Stimulated activated naive CD8-positive, alpha-beta T cell treated with anti-CD3 and anti-CD28 coated beads, Interleukin-15, Interleukin-2, amounts not matched to agents 100 ng/mL and 50 ng/mL, for 24 hours (primary cell): ENCODE results near the gene CCDC12.

Experiments used
- H3K27ac Mint-ChIP-seq: one replicate; pipeline ENCODE4 v1.8.0; 2021; ENCODE audit warnings: mild to moderate bottlenecking, mixed read lengths
- H3K27me3 Mint-ChIP-seq: one replicate; pipeline ENCODE4 v1.8.0; 2021; ENCODE audit warnings: mixed read lengths
- H3K36me3 Mint-ChIP-seq: one replicate; pipeline ENCODE4 v1.8.0; 2021; ENCODE audit warnings: low read depth, mixed read lengths
- H3K4me1 Mint-ChIP-seq: one replicate; pipeline ENCODE4 v1.8.0; 2021; ENCODE audit warnings: low read depth, mixed read lengths
- H3K4me3 Mint-ChIP-seq: one replicate; pipeline ENCODE4 v1.8.0; 2021; ENCODE audit warnings: mild to moderate bottlenecking, mixed read lengths
- H3K9me3 Mint-ChIP-seq: one replicate; pipeline ENCODE4 v1.8.0; 2021; ENCODE audit warnings: mixed read lengths

CCDC12 gene

DNA sequence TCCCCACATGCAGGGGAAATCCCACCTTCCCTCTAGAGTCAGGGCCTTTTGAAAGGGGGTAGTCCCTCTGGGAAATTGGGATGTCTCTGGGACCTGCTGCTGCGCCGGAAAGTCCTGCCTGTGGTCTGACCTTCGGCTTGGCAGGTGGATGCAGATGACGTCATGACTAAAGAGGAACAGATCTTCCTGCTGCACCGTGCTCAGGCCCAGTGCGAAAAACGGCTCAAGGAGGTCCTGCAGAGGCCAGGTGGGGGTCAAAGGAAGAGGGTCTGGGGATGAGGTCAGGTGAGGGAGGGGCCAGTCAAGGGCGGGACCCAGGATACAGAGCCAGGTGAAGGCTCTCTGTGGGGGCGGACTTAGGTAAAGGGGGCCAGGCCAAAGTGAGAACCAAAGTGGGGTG, 82.8 kb downstream of the CCDC12 start:
- Mint-ChIP-seq H3K36me3 (no peaks in the 10 kb centered on the region), H3K9me3 (no peaks in the 10 kb centered on the region), H3K4me3 (peak overlapping the region; percentile 5), H3K27me3 (peaks cover 33% of the 10 kb centered on the region), H3K27ac (no peak overlapping the region), H3K4me1 (no peaks in the 10 kb centered on the region)

DNA sequence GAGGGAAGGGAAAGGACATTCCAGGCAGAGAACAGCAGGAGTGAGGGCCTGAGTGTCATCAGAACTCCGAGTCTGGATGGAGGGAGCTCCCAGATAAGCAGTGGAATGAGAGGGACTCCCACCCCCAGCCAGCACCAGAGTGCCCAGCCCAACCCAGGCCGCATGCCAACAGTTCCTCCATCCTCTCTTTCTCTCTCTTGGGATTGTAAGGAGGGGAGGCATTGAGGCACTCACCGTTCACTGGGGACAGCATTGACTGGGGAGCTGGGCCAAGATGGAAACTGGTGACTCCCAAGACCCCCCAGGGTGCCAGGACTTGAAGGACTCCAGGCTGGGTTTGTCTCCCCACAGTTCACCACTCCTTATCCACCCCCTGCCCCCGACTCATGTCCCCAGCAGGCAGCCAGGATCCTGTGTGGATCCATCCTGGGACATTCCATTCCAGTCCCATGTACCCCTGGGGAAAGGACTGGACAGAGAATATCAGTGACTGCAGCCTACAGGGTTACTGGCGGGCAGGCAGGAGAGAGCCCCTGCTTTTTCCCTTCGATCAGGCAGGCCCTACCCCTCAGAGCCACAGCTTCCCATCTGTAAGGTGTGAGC, 83.3 kb downstream of the CCDC12 start:
- Mint-ChIP-seq H3K36me3 (no peaks in the 10 kb centered on the region), H3K9me3 (no peaks in the 10 kb centered on the region), H3K27me3 (peaks cover 33% of the 10 kb centered on the region)

DNA sequence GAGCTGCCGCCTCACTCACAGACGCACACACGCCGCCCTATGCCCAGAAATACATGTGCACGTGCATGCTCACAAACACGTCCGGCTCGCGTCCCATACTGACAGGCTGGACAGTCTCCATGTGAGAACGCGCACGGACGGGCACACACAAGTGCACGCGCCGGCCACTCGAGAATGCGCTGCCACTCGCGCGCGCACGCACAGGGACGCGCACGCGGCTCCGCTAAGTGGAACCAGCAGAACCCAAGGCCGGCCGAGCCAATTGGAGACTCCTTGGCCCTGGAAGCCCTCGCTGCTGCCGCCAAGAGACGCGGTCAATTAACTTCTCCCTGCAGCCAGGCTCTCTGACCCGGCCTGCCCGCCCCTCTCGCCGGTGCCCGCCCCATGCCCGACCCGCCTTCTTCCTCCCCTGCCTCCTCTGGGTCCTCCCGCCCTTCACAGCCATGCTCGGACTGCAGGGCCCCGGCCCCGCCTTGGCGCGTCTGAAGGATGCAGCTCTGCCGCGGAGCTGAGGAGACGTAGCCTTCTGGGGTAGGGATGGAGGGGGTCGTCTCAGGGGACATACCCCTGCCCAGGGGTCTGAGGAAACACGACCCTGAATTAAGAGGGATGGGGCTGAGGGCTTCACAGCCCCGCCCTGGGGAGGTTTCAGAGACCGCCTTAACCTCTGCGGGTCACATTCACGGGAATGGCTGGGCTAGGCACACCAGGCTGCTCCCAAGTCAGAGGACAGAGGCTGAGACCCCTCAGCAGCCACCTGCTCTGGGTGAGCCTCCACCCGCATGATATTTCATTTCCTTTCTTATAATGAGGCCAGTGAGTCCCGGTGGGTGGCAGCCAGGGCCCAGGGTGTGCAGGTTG, 84.0 kb downstream of the CCDC12 start:
- Mint-ChIP-seq H3K4me1 (no peaks in the 10 kb centered on the region), H3K9me3 (no peaks in the 10 kb centered on the region), H3K27ac (no peak overlapping the region), H3K27me3 (peaks cover 40% of the 10 kb centered on the region), H3K36me3 (no peaks in the 10 kb centered on the region), H3K4me3 (peak overlapping the region; percentile 45)

More for the DNA sequence above, 83.3 kb downstream of the CCDC12 start:
- no peak overlapping the region for H3K27ac Mint-ChIP-seq
- no peak overlapping the region for H3K4me3 Mint-ChIP-seq
- no peaks in the 10 kb centered on the region for H3K4me1 Mint-ChIP-seq

DNA sequence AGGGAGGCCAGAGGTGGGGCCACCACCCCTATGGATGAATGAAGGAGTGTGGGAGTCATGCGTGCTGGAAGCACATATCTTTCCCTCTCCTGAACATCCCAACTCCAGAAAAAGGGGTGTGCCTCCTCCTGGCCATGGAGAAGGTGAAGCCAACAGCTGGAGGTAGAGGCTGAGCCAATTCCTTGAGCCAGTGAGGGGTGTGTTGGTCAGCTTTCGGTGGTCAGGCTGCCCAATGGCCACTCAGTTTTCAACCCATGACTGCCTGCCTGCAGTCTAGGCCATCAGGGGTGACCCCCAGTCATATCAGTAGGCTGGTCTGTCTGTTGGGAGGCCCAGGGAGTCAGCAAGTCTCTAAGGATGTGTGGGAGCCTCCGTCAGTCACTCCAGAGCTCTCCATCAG, 85.4 kb downstream of the CCDC12 start:
- no peak overlapping the region for H3K27ac Mint-ChIP-seq
- H3K36me3 Mint-ChIP-seq, result no peaks in the 10 kb centered on the region
- no peaks in the 10 kb centered on the region for H3K9me3 Mint-ChIP-seq
- H3K27me3 Mint-ChIP-seq, result peaks cover 41% of the 10 kb centered on the region
- no peaks in the 10 kb centered on the region for H3K4me1 Mint-ChIP-seq
- H3K4me3 Mint-ChIP-seq, result no peak overlapping the region

DNA sequence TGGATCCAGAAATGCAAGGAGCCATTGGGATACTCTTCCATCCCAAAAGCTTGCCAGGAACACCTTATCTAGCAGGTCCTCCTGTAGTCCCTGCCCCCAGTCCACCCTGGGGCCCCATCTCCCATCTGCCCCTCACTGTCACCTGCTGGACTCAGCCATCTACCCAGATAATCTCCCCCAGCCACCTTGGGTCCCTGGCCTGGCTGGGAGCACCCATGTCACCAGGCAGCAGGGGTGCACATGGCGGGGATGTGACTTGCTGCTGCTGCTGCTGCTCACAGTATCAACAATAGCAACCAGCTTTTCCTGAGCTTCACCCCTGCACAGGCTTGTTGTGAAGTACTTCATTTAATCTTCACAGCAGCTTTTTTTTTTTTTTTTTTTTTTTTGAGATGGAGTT, 86.4 kb downstream of the CCDC12 start:
- peaks cover 44% of the 10 kb centered on the region for H3K27me3 Mint-ChIP-seq
- H3K9me3 Mint-ChIP-seq, result no peaks in the 10 kb centered on the region
- no peak overlapping the region for H3K4me3 Mint-ChIP-seq
- H3K27ac Mint-ChIP-seq, result no peak overlapping the region
- H3K36me3 Mint-ChIP-seq, result no peaks in the 10 kb centered on the region
- H3K4me1 Mint-ChIP-seq, result no peaks in the 10 kb centered on the region

DNA sequence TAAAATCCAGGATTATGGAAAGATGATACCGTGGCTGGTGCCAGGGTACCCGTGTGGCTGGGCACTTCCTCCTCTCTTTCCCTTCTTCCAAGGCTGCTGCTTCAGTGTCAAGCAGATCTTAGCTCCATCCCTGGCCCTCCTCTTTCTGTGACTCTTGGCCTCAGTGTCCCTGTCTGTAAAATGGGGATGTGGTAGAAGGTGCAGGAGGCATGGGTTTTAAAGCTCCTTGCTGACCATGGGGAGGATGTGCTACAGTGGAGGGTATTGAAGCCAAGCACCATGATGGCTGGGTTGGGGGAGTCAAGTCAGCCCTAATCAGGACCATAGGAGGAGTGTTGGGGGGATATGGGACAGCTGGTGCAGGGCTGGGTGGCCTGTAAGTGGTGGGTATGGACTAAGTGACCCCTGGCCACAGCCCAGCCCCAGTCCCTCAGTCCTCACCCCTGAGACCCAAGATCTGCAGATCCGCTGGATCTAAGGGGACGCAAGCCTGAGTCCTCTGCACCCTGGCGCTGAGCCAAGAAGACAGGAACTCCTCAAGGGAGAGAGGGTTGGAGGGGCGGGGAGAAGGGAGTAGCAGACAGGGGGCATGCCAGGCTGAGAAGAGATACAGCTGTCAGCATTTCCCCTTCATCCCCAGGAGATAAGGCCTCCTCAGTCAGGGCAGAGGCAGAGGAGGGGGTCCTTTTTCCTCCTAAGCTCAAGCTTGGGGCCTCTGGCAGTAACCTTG, 87.0 kb downstream of the CCDC12 start:
- Mint-ChIP-seq H3K27ac (no peak overlapping the region), H3K4me1 (no peaks in the 10 kb centered on the region), H3K36me3 (no peaks in the 10 kb centered on the region), H3K27me3 (peaks cover 50% of the 10 kb centered on the region), H3K9me3 (no peaks in the 10 kb centered on the region), H3K4me3 (no peak overlapping the region)

DNA sequence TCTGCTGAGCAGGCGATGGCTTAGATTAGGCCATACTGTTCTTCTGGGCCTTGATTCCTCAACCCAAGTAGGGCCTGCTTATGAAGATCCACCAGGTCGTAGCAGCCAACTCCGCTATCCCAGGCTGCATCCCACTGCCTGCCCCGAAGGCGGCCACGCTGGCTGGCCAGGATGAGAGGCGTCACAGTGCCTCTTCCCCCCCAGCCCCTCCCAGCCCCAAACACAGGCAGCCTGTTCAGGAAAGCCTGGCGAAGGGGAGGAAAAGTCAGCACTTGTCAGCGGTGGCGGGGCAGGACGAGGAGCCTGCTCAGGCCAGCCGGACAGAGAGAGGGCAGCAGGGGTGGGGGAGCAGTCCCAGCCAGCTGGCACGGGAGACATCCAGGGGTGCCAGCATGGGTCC, 87.8 kb downstream of the CCDC12 start:
- Mint-ChIP-seq H3K27me3 (peaks cover 54% of the 10 kb centered on the region), H3K36me3 (no peaks in the 10 kb centered on the region), H3K27ac (no peak overlapping the region), H3K4me1 (no peaks in the 10 kb centered on the region), H3K4me3 (no peak overlapping the region), H3K9me3 (no peaks in the 10 kb centered on the region)

DNA sequence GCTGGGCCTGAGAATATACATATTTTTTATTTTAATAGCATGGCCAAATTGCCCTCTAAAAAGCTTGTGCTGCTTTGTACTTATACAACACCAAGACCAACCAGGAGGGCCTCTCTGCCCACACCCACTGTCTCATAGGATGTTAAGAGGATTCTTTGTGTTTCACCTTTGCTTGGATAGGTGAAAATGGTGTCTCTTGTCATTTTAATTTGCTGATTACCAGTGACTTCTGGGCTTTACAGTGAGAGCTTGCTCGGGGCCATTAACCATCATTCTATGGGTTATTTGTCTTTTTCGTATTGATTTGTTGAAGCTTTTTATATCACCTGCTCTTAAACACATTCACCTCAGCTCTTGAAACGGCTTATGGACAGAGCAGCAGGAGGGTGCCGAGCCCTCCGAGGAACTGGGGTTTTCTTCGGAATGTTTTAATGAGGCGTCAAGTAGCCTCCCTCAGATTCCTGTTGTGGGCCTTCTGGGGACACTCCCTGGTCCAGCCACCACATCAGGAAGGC, 88.5 kb downstream of the CCDC12 start:
- H3K4me3 Mint-ChIP-seq, result no peak overlapping the region
- no peaks in the 10 kb centered on the region for H3K4me1 Mint-ChIP-seq
- H3K27ac Mint-ChIP-seq, result no peak overlapping the region
- no peaks in the 10 kb centered on the region for H3K9me3 Mint-ChIP-seq
- H3K27me3 Mint-ChIP-seq, result peaks cover 53% of the 10 kb centered on the region
- H3K36me3 Mint-ChIP-seq, result no peaks in the 10 kb centered on the region

DNA sequence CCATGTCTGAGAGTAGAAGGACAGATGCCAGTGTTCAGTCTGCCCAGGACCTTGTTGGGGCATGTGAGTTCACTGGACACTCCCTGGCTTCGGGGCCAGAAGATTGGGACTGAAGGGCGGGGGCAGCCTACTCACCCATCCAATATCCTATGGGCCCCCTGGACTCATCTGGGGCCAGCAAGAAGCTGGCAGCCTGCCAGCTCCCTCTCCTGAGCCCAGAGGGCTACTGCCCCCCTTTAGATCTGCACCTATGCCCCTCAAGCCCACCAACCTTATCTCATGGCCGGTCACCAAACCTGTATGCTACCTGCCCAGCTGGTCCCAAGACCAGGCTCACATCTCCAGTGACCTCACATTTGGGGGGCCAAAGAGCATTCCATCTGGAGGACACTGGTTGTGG, 90.9 kb downstream of the CCDC12 start:
- Mint-ChIP-seq H3K36me3 (no peaks in the 10 kb centered on the region), H3K27me3 (peaks cover 38% of the 10 kb centered on the region)

DNA sequence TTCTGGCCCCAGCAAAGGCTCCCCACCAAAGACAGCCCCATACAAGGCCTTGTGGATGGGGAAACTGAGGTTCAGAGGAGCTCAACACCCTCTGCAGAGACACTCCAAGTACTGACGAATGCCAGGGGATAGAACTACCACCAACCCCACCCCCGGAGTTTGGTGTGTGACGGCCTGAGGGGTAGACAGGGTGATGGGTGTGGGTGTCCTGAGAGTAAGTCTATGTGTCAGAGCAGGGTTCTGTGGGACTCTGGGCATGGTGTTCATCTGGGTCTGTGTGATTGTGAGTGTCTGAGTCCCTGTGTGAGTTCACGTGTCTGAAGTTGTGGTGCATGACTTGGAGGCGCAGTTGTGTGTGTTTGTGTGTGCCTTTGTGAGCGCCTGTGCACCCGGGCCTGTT, 91.6 kb downstream of the CCDC12 start:
- no peak overlapping the region for H3K4me3 Mint-ChIP-seq
- no peaks in the 10 kb centered on the region for H3K36me3 Mint-ChIP-seq
- H3K27me3 Mint-ChIP-seq, result peaks cover 44% of the 10 kb centered on the region

More for the DNA sequence above, 90.9 kb downstream of the CCDC12 start:
- H3K4me3 Mint-ChIP-seq, result no peak overlapping the region
- no peak overlapping the region for H3K27ac Mint-ChIP-seq
- no peaks in the 10 kb centered on the region for H3K4me1 Mint-ChIP-seq
- H3K9me3 Mint-ChIP-seq, result no peaks in the 10 kb centered on the region

DNA sequence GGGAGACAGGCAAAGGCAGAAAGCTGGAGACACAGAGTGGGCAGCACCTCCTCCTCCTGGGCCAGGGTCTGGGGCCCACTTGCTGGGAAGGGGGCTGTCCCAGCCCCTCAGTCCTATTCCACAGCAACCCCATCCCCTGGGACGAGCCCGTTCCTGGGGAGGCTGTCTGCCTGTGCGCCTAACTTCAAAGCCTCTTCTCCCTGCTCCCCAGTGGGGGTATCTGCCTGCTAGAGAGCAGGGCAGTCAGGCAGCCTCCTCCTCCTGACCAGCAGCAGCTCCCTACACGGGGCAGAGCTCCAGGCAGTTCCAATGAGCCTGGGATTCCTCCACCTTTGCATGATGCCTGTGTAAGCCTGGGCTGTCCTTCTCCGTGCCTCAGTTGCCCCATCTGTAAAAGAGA, 92.1 kb downstream of the CCDC12 start:
- Mint-ChIP-seq H3K4me3 (no peak overlapping the region), H3K4me1 (no peaks in the 10 kb centered on the region), H3K9me3 (no peaks in the 10 kb centered on the region), H3K27me3 (peaks cover 49% of the 10 kb centered on the region), H3K27ac (no peak overlapping the region), H3K36me3 (no peaks in the 10 kb centered on the region)

More for the DNA sequence above, 91.6 kb downstream of the CCDC12 start:
- H3K9me3 Mint-ChIP-seq, result no peaks in the 10 kb centered on the region
- H3K27ac Mint-ChIP-seq, result no peak overlapping the region
- H3K4me1 Mint-ChIP-seq, result no peaks in the 10 kb centered on the region

DNA sequence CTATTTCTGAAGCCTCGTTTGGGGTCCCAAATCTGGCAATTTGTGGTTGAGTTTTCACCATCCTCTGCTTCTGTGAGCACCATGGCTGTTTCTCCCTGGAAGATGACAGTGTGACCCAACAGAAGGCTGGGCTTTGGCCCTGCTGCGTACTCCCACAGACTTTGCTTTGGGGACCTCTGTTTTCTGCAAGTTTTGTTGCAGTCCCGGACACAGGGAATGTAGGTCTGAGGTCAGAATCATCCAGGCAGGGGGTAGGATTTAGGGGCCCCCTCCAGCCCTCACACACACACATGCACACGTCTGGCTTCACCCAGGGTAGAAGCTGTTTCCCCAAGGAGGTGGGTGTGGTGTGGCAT, 92.7 kb downstream of the CCDC12 start:
- Mint-ChIP-seq H3K4me1 (no peaks in the 10 kb centered on the region), H3K27ac (no peak overlapping the region), H3K4me3 (peak overlapping the region; percentile 20), H3K27me3 (peaks cover 55% of the 10 kb centered on the region), H3K9me3 (no peaks in the 10 kb centered on the region), H3K36me3 (no peaks in the 10 kb centered on the region)

DNA sequence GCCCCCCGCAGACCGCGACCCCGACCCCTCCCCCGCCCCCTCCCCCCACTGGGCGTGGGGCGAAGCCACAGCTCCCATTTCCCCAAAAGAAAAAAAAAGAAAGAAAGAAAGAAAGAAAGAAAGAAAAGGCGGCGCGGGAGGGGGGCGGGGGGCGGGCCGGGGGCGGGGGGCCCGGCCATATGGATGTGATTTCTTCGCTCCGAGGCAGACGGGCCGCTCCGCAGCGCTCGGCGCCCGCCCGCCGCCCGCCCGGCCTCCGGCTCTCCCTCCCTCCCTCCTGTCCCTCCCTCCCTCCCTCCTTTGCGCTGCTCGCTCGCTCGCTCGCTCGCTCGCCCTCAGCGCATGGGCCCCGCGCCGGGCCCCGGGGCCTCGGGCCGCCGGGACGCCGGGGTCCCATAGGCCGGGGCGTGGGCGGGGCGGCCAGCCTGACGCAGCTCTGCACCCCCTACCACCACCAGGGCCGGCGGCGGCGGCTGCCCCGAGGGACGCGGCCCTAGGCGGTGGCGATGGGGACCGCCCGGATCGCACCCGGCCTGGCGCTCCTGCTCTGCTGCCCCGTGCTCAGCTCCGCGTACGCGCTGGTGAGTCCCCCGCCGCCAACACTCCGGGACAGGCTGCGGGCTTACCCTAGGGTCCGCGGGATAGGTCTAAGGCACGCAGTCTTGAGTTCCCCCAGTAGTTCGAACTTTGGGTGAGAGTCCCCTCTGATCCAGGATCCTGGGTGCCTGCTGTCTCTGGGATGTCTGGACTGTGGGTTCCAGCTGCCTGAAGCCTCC, 93.3 kb downstream of the CCDC12 start:
- H3K4me3 Mint-ChIP-seq, result peak overlapping the region; percentile 70

DNA sequence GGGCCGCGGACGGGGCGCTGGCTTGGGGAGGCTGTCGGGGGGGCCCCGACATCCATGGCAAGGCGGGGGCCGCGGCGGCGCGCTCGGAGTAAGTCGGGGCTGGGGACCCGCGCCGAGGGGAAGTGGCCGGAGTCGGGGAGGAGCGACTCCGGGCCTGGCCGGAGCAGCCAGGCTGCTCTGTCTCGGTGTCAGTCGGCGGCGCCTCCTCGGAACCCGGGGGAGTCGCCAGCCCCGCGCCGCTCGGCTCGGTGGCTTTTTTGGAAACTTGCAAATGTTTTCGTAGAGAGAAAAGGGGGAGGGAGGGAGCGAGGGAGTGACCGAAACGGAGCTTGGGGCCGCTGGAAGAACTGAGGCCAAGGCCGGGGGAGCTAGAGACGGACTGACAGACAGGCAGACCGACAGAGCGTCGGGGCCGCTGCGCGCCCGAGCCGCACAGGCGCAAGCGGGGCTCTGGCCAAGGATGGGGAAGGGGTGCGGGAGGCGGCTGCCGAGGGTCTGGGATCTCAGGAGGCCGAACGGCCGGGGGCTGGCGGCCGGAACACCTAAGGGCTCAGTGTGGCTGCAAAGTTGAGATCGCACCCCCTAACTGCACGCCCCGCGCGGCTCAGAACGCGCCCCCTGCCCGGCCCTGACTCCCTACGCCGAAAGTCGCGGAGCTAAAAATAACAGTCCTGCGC, 94.0 kb downstream of the CCDC12 start:
- Mint-ChIP-seq H3K9me3 (no peaks in the 10 kb centered on the region), H3K27ac (no peak overlapping the region), H3K4me3 (peak overlapping the region; percentile 70), H3K27me3 (peaks cover 47% of the 10 kb centered on the region), H3K4me1 (no peaks in the 10 kb centered on the region), H3K36me3 (no peaks in the 10 kb centered on the region)

More for the DNA sequence above, 93.3 kb downstream of the CCDC12 start:
- H3K27me3 Mint-ChIP-seq, result peaks cover 54% of the 10 kb centered on the region
- no peaks in the 10 kb centered on the region for H3K4me1 Mint-ChIP-seq
- no peaks in the 10 kb centered on the region for H3K36me3 Mint-ChIP-seq
- no peak overlapping the region for H3K27ac Mint-ChIP-seq
- no peaks in the 10 kb centered on the region for H3K9me3 Mint-ChIP-seq
